Neural cell (in vitro differentiated cells): ENCODE data around the gene ASIP. TPM values are rescaled to one million over a fixed set of nuclear protein-coding genes. Genes with fewer than 3 reads are reported as not detected.

Experiments used
- H2AFZ ChIP-seq: fragments of 200-600, 300-800 bp; sonication (generic), shearing (Covaris generic); 2 replicates; pipeline ENCODE4 v1.6.0; 2014; ENCODE audit warnings: low read depth, mild to moderate bottlenecking, antibody characterized with exemption, low read length, moderate library complexity
- H3F3A ChIP-seq: fragments of 200-600 bp; shearing (Covaris generic); 2 replicates; pipeline ENCODE4 v1.6.1; 2016; ENCODE audit warnings: mild to moderate bottlenecking, moderate library complexity, mixed read lengths, antibody characterized with exemption, low read length; ENCODE audit not compliant: insufficient read depth, poor library complexity, severe bottlenecking
- H3K27ac ChIP-seq: fragments of 200-600, 300-800 bp; sonication (generic), shearing (Covaris generic); 2 replicates; pipeline ENCODE4 v1.5.1; 2014; ENCODE audit warnings: mild to moderate bottlenecking, low read length, moderate library complexity
- H3K27me3 ChIP-seq: fragments of 300-800, 200-600 bp; sonication (generic), shearing (Covaris generic); 2 replicates; pipeline ENCODE4 v1.6.0; 2014; ENCODE audit warnings: mild to moderate bottlenecking, low read depth, low read length, moderate library complexity; ENCODE audit not compliant: insufficient read depth
- H3K36me3 ChIP-seq: fragments of 300-800, 200-600 bp; sonication (generic), shearing (Covaris generic); 2 replicates; pipeline ENCODE4 v1.5.1; 2014; ENCODE audit warnings: mild to moderate bottlenecking, antibody characterized with exemption, low read length, moderate library complexity; ENCODE audit not compliant: insufficient read depth
- H3K4me2 ChIP-seq: fragments of 300-800, 200-600 bp; sonication (generic), shearing (Covaris generic); 2 replicates; pipeline ENCODE4 v1.6.0; 2014; ENCODE audit warnings: mild to moderate bottlenecking, low read length
- H3K4me3 ChIP-seq: fragments of 300-800, 200-600 bp; sonication (generic), shearing (Covaris generic); 2 replicates; pipeline ENCODE4 v1.5.1; 2014; ENCODE audit warnings: mild to moderate bottlenecking, low read length, moderate library complexity
- H3K79me2 ChIP-seq: fragments of 200-600 bp; shearing (Covaris generic); replicated peaks from 2 replicates; pipeline ENCODE4 v1.6.0; 2014; ENCODE audit warnings: mild to moderate bottlenecking, low read length, moderate library complexity; ENCODE audit not compliant: insufficient read depth
- H3K9ac ChIP-seq: fragments of 300-800, 200-600 bp; sonication (generic), shearing (Covaris generic); 2 replicates; pipeline ENCODE4 v1.6.1; 2016; ENCODE audit warnings: mild to moderate bottlenecking, low read length, mixed read lengths
- H3K9me2 ChIP-seq: fragments of 200-600 bp; shearing (Covaris generic); 2 replicates; pipeline ENCODE4 v1.6.1; 2016; ENCODE audit warnings: mild to moderate bottlenecking, low read length, mixed read lengths; ENCODE audit not compliant: insufficient read depth
- H3K9me3 ChIP-seq: fragments of 200-600, 300-800 bp; sonication (generic), shearing (Covaris generic); 2 replicates; pipeline ENCODE4 v1.6.1; 2016; ENCODE audit warnings: mild to moderate bottlenecking, mixed run types, low read length, moderate library complexity, mixed read lengths
- H4K20me1 ChIP-seq: fragments of 200-600 bp; shearing (Covaris generic); 2 replicates; pipeline ENCODE4 v1.6.1; 2016; ENCODE audit warnings: mild to moderate bottlenecking, mixed run types; ENCODE audit not compliant: insufficient read depth
- EP300 ChIP-seq: fragments of 450-650 bp; conservative IDR thresholded peaks from 2 replicates; pipeline ENCODE4 v1.6.1; 2014; ENCODE audit warnings: antibody characterized with exemption, mild to moderate bottlenecking, moderate library complexity; ENCODE audit not compliant: poor library complexity, severe bottlenecking
- EZH2 ChIP-seq: fragments of 200-600, 300-800 bp; shearing (Covaris generic), sonication (generic); IDR thresholded peaks from 2 replicates; pipeline ENCODE4 v1.6.1; 2014; ENCODE audit warnings: antibody characterized with exemption, low read length, borderline replicate concordance, mild to moderate bottlenecking; ENCODE audit not compliant: insufficient read depth, poor library complexity, severe bottlenecking
- MXI1 ChIP-seq: fragments of 450-650 bp; conservative IDR thresholded peaks from 2 replicates; pipeline ENCODE4 v1.6.1; 2014; ENCODE audit warnings: antibody characterized with exemption, mild to moderate bottlenecking; ENCODE audit not compliant: poor library complexity, severe bottlenecking
- POLR2AphosphoS5 ChIP-seq: IDR thresholded peaks from 2 replicates; pipeline ENCODE4 v1.6.1; 2012
- RAD21 ChIP-seq: fragments of 450-650 bp; conservative IDR thresholded peaks from 2 replicates; pipeline ENCODE4 v1.6.1; 2014; ENCODE audit warnings: antibody characterized with exemption, mild to moderate bottlenecking, moderate library complexity
- REST ChIP-seq: IDR thresholded peaks from 2 replicates; pipeline ENCODE4 v1.6.1; 2012; ENCODE audit warnings: borderline replicate concordance
- SMC3 ChIP-seq: fragments of 450-650 bp; conservative IDR thresholded peaks from 2 replicates; pipeline ENCODE4 v1.6.1; 2014; ENCODE audit warnings: antibody characterized with exemption, mild to moderate bottlenecking, moderate library complexity; ENCODE audit not compliant: poor library complexity
- TAF1 ChIP-seq: IDR thresholded peaks from 2 replicates; pipeline ENCODE4 v1.6.1; 2012; ENCODE audit warnings: low read depth
- polyA plus RNA-seq: library from polyadenylated mRNA; depleted of rRNA; stranded (reverse); fragments of >200 nt; gene quantifications from 2 replicates; pipeline ENCODE4 v1.2.3, GENCODE V29; 2014
- TF ChIP-seq, protein P1 (sequence below): fragments of 450-650 bp; IDR thresholded peaks from 2 replicates; pipeline ENCODE4 v1.5.1; 2014; ENCODE audit warnings: antibody characterized with exemption, mild to moderate bottlenecking, moderate library complexity; ENCODE audit not compliant: poor library complexity, severe bottlenecking

ASIP gene
- polyA plus RNA-seq, 1 donor from 2014 or later: not detected

DNA sequence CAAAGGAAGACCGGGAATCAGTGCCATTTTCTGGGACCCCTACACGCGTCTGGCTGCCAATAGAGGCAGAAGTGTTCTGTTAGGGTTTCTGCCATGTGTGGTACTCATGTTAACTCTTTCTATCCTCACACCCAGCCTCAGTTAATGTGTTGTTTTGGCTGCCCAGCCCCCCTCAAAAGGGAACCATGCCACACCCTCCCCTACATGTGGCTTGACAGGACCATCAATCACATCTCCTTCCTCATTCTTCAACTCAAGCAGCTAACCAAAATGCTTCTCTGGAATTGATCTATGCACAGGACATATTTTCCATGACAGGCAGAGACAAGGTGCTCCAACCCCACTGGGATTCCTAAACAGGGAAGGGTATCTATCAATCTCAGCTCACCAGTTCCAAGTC lies 40.0 kb downstream of the ASIP start:
- Histone ChIP-seq H4K20me1 (no peaks in the 10 kb centered on the region), H3K9me3 (no peaks in the 10 kb centered on the region), H3K9me2 (no peaks in the 10 kb centered on the region), H3K36me3 (peaks cover 6% of the 10 kb centered on the region), H3K79me2 (no peaks in the 10 kb centered on the region), H3K27ac (no peak overlapping the region), H3F3A (no peaks in the 10 kb centered on the region), H3K4me2 (no peak overlapping the region), H3K27me3 (no peaks in the 10 kb centered on the region), H3K9ac (no peak overlapping the region), H2AFZ (no peak overlapping the region), H3K4me3 (no peak overlapping the region)
- TF ChIP-seq RAD21 (no peak), TAF1 (no peak), EZH2 (no peak), MXI1 (no peak), SMC3 (no peak), POLR2AphosphoS5 (no peak), REST (no peak), EP300 (no peak)
- TF ChIP-seq, protein P1, sequence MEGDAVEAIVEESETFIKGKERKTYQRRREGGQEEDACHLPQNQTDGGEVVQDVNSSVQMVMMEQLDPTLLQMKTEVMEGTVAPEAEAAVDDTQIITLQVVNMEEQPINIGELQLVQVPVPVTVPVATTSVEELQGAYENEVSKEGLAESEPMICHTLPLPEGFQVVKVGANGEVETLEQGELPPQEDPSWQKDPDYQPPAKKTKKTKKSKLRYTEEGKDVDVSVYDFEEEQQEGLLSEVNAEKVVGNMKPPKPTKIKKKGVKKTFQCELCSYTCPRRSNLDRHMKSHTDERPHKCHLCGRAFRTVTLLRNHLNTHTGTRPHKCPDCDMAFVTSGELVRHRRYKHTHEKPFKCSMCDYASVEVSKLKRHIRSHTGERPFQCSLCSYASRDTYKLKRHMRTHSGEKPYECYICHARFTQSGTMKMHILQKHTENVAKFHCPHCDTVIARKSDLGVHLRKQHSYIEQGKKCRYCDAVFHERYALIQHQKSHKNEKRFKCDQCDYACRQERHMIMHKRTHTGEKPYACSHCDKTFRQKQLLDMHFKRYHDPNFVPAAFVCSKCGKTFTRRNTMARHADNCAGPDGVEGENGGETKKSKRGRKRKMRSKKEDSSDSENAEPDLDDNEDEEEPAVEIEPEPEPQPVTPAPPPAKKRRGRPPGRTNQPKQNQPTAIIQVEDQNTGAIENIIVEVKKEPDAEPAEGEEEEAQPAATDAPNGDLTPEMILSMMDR: no peak

- no peaks in the 10 kb centered on the region for H3K27me3 ChIP-seq
- no peaks in the 10 kb centered on the region for H4K20me1 ChIP-seq
- H3K9me2 ChIP-seq: no peaks in the 10 kb centered on the region
- peaks cover 6% of the 10 kb centered on the region for H3K36me3 ChIP-seq
- no peak overlapping the region for H3K4me2 ChIP-seq
- no peak for TF ChIP-seq TAF1
- no peak for TF ChIP-seq SMC3
- TF ChIP-seq EZH2: no peak
- TF ChIP-seq, protein P1: no peak
- no peak for TF ChIP-seq RAD21
- TF ChIP-seq POLR2AphosphoS5: no peak
- TF ChIP-seq MXI1: no peak
- no peak for TF ChIP-seq EP300
- no peak for TF ChIP-seq REST
- no peaks in the 10 kb centered on the region for H3F3A ChIP-seq
- no peak overlapping the region for H2AFZ ChIP-seq
- H3K9me3 ChIP-seq: no peaks in the 10 kb centered on the region
- H3K79me2 ChIP-seq: no peaks in the 10 kb centered on the region
- no peak overlapping the region for H3K27ac ChIP-seq
- no peak overlapping the region for H3K4me3 ChIP-seq
- H3K9ac ChIP-seq: no peak overlapping the region
Observed at GRCh38 chr20:34282041-34282440, 40.8 kb downstream of the ASIP start.
